K562 (cell line): ENCODE measurements around the gene PRC1. TPM values are rescaled to one million over a fixed set of nuclear protein-coding genes. Genes with fewer than 3 reads are reported as not detected.

ENCODE experiments used
- ZNF57 ChIP-seq: fragments of 450-650 bp; formaldehyde crosslinking; IDR thresholded peaks from 2 replicates; pipeline ENCODE4 v1.4.0; 2020; ENCODE audit warnings: mild to moderate bottlenecking, moderate library complexity
- polyA plus RNA-seq, 8 experiments: library from polyadenylated mRNA; depleted of rRNA in 4 of 8; stranded (reverse) in 5 of 8; unstranded in 3 of 8; fragments of >200 nt; fragmentation: Nextera tagmentation in 2 of 8; fragmentation: Illumina TruSeq in 1 of 8; extraction: Ambion mirVana in 2 of 8; extraction: Trizol in 1 of 8; gene quantifications; 2 replicates each; pipeline versions ENCODE4 v1.2.1 to v1.2.3, GENCODE V29; 2011 to 2014; ENCODE audit warnings: inconsistent platforms in 1 of 8, missing spikeins in 1 of 8
- total RNA-seq, 7 experiments: library from RNA; depleted of rRNA in 6 of 7; stranded (reverse); fragments of >200 nt in 6 of 7; fragmentation: Illumina TruSeq in 2 of 7; extraction: Trizol in 2 of 7; gene quantifications; 2 replicates each; pipeline versions ENCODE4 v1.2.1 to v1.2.3, GENCODE V29; 2011 to 2021; ENCODE audit warnings: low replicate concordance in 1 of 7
- TF ChIP-seq, protein P1 (sequence below), 2 experiments: fragments of 450-650 bp in 1 of 2; sonication (generic) in 1 of 2; formaldehyde crosslinking in 1 of 2; IDR thresholded peaks; 2 replicates each; pipeline versions ENCODE4 v1.7.1 to v1.9.0; 2016 to 2022; ENCODE audit warnings: inconsistent platforms in 1 of 2, mild to moderate bottlenecking in 1 of 2, missing genetic modification reagents in 1 of 2
- TF ChIP-seq, protein P2 (sequence below), 2 experiments: IDR thresholded peaks in 1 of 2; conservative IDR thresholded peaks in 1 of 2; 2 replicates each; pipeline ENCODE4 v1.6.1; 2016; ENCODE audit warnings: low read depth in 2 of 2, mild to moderate bottlenecking in 1 of 2, missing compliant biosample characterization in 1 of 2, missing genetic modification characterization in 1 of 2, moderate library complexity in 1 of 2

The PRC1 gene
- total and polyA plus RNA-seq, 9 of the 15 experiments (the other 6 are each of a cell fraction or from before 2014, with no cell fraction given), result 156 to 391 (median 240) TPM

DNA sequence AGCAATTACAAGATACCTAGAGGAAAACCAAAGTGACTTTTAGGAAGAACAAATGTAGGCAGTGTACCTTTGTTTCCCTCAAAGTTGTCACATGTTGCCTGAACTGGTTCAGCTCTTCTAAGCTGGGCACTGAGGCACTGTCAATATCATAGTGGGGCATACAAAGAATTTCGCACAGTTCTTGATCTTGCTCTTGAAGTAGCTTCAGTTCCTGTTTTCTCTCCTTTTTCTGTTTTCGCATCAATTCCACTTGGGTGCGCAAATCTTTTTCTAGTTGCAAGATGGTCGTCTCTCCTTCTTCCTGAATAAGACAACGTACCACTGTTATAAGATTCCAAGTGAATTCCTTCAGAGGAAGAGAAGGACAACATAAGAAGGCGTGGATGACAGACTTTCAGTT is 12.7 kb downstream of the PRC1 start (continued):
- TF ChIP-seq, protein P1, sequence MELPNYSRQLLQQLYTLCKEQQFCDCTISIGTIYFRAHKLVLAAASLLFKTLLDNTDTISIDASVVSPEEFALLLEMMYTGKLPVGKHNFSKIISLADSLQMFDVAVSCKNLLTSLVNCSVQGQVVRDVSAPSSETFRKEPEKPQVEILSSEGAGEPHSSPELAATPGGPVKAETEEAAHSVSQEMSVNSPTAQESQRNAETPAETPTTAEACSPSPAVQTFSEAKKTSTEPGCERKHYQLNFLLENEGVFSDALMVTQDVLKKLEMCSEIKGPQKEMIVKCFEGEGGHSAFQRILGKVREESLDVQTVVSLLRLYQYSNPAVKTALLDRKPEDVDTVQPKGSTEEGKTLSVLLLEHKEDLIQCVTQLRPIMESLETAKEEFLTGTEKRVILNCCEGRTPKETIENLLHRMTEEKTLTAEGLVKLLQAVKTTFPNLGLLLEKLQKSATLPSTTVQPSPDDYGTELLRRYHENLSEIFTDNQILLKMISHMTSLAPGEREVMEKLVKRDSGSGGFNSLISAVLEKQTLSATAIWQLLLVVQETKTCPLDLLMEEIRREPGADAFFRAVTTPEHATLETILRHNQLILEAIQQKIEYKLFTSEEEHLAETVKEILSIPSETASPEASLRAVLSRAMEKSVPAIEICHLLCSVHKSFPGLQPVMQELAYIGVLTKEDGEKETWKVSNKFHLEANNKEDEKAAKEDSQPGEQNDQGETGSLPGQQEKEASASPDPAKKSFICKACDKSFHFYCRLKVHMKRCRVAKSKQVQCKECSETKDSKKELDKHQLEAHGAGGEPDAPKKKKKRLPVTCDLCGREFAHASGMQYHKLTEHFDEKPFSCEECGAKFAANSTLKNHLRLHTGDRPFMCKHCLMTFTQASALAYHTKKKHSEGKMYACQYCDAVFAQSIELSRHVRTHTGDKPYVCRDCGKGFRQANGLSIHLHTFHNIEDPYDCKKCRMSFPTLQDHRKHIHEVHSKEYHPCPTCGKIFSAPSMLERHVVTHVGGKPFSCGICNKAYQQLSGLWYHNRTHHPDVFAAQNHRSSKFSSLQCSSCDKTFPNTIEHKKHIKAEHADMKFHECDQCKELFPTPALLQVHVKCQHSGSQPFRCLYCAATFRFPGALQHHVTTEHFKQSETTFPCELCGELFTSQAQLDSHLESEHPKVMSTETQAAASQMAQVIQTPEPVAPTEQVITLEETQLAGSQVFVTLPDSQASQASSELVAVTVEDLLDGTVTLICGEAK (IDR thresholded peaks at IDR 0.05), result no peak
- TF ChIP-seq, protein P1 (CRISPR knock-in tag; IDR thresholded peaks at IDR 0.05), result no peak
- TF ChIP-seq ZNF57 (CRISPR knock-in tag), result no peak
- TF ChIP-seq, protein P2, sequence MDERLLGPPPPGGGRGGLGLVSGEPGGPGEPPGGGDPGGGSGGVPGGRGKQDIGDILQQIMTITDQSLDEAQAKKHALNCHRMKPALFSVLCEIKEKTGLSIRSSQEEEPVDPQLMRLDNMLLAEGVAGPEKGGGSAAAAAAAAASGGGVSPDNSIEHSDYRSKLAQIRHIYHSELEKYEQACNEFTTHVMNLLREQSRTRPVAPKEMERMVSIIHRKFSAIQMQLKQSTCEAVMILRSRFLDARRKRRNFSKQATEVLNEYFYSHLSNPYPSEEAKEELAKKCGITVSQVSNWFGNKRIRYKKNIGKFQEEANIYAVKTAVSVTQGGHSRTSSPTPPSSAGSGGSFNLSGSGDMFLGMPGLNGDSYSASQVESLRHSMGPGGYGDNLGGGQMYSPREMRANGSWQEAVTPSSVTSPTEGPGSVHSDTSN (CRISPR knock-in tag; IDR thresholded peaks at IDR 0.05; ENCODE audit: low read depth), result no peak
- TF ChIP-seq, protein P2 (tag; conservative IDR thresholded peaks at IDR 0.05; ENCODE audit: low read depth), result no peak
